NCI-H2029 (cell line): ENCODE results near the gene UBL7.

ENCODE experiments used
- DNase-seq: peaks from one replicate; lab custom pipeline; 2025; lab: John Stamatoyannopoulos, UW

The UBL7 gene

GRCh38 chr15:74423431-74424257, 37.3 kb downstream of the UBL7 start:
- DNase-seq: no peak

DNA sequence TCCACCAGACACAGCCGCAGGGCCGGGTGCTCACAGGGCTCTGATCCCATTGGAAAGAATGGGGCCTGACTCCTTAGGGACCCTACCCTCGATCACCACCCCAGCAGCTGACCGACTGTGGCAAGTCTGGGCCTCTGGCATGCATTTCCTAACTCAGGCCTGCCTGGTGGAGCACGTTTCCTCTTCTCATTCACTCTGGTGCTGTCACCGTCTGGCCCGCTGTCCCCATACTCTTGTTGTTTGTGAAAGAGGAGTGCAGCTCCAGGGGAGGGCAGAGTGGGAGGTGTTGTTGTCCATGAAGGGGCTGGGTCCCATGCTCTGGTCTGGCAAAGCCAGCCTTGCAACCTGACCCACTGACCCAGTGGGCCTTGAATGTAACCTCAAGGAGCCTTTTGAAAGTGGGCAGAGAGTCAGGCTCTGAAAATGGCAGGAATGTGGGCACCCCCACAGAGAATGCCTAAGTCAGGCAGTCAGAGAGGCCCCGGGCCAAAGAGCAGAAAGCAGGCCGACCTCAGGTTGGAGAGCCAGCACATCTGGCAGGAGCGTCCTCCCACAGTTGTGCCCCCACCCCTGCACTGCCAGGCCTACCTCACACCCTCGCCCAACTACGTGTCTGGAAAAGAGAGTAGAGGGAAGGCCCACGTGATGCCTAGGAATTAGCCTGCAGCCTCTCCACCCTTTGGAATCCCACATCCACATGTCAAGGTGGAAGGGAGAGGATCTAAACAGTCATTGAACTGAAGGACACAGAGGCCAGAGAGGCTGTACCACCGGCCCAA, 38.1 kb downstream of the UBL7 start:
- DNase-seq: no peak

GRCh38 chr15:74422265-74422651, 38.7 kb downstream of the UBL7 start:
- no peak for DNase-seq

DNA sequence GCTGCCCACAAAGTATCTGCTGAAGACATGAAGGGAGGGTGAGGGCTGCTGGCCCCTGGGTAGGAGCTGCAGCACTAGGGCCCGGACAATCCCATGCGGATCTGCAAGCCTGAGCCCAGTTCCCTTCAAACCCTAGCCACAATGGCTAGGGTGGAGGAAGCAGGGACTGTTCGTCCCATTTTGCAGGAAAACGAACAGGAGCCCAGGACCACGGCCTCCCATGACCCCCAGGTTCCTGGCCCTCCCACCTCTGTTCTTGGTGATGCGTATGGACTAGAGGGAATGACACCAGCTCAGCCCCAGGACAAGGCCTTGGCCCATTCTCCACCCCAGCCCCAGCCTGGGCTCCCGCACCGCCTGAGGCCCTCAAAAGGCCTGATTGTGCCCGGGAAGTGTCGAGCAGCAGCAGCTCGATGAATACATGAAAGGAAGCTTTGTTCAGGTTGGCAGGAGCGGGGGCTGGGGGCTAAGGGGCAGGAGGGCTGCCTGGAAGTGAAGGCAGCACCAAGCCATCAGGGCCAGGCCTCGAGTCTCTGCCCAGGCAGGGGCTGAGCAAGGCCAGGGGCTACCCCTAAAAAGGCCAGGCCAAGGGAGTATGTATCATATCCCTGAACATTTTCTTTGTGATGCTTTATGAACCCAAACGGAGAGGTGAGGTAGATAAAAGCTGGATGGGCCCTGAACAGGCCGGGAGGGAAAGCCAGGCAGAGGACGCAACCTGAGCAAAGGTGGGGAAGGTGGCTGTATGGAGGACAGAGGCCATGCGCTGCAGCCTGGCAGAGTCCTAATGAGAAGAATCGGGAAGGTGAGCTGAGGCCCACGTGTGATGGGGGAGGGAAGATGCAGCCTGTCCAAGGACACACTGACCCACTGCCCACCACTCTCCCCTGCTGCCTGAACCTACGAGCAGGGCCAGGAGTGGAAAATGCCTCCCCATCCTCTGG, 39.4 kb downstream of the UBL7 start:
- DNase-seq: no peak

- DNase-seq: no peak
Observed at GRCh38 chr15:74420193-74420905, 40.6 kb downstream of the UBL7 start.

GRCh38 chr15:74419432-74419831, 41.5 kb downstream of the UBL7 start:
- no peak for DNase-seq

- DNase-seq: no peak
Observed at GRCh38 chr15:74418575-74419338, 42.2 kb downstream of the UBL7 start.

DNA sequence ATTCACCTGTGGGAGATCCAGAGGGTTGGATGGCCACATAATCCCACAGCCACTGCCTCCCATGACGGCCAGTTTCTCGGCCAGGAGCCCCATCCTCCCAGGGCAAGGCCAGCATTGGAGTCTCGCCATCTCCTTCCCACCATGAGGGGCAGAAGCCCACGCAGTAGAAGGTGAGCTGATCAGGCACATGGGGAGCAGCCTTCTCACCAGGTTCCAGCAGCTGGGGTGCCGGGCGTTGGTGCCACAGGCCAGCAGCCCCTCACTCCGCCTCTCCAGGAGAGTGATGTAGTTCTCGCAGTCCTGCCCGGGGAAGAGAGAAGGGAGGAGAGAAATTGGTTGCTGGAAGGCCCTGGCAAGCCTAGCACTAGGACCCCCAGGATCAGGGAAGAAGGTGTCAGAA, 43.3 kb downstream of the UBL7 start:
- DNase-seq: no peak

GRCh38 chr15:74417225-74417624, 43.7 kb downstream of the UBL7 start:
- DNase-seq: no peak

DNA sequence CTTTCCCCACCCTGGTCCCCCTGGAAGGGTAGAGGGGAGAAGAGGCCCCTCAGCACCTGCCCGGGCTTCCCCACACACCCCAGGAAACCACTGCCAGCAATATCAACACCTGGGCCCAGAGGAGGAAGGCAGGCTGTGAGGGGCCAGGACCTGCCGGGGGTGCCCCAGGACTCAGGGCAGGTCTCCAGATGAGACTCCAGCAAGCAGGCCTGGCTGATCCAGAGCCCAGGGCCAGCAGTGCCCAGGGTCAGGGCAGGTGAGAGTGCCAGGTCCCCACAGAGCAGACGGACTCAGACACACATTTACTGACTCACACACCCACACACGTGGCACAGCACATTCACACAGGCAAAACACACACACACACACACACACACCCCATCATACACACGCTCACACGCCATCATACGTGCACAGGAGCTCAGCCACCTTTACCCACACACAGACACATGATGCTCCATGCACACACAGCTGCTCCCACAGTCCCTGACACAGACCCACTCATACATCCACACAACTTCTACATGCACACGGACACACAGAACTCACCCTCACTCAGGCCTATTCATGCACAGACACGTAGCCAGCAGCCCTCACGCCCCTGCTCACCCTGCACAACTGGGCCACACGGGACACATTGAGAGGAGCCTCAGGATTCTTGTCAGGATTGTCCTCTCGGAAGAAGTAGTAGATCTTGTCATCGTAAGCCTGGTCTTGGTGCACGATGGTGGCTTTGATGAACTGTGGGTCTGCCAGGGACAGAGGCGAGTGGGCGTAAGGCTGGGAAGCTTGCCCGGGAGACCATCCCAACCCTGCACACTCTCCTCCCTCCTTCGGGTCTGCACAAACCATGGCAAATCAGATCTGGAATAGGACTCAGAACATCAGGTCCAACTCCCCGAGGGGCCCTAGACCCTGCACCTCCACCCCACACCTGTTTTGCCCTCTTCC, 44.7 kb downstream of the UBL7 start:
- DNase-seq: no peak

DNA sequence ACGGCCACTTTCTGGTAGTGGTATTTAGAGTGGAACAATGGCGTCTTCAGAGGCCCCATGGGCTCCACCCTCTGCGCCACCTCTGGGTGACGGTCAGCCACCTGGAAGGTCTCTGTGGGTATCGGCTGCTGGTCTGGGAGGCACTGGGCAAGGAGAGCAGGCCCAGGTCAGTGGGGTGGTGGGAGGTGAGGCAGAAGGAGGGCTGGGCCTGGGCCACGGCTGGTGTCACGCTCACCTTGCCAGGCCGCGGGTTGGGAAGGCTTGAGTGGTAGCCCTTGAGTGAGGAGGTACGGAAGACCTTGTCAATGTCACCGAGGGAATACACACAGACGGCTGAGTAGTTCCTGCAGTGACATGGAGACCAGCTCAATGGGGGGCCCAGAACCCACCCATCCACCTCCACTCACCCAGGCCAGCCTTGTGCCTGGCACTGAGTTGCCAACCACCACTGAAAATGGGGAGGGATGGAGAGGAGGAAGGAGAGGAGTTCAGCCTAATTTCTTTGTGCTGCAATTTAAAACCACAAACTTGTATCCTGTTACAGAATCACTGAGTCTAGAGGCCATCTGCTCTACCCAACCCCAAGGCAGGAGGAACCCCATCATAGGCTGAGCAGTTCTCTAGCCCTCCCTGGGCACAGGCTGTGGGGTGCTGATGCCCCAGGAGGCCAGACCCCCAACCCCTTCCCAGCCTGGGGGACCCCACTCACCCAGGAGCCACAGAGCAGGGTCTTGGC, 46.2 kb downstream of the UBL7 start:
- no peak for DNase-seq

DNA sequence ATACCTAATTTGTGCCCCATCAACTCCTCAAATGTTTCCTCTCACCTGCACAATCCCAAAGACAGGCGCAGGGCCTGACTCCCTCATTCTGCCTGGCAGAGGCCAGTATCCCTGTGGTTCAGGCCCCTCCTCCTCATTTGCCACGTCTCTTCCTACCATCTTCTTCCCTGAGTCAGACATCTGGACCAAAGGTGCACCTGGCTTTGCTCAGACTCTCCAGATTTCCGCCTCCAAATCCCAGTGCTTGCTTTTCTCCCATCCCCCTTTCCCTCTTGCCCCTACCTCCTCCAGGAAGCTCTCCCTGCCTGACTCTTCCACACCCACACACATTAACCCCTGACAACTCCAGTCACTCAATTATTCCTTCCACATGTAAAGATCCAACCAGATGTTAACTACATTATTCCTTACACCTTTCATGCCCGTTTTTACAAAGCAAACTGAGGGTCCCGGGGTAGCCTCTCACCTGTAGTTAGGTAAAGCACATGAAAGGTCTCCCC, 46.8 kb downstream of the UBL7 start:
- no peak for DNase-seq

DNA sequence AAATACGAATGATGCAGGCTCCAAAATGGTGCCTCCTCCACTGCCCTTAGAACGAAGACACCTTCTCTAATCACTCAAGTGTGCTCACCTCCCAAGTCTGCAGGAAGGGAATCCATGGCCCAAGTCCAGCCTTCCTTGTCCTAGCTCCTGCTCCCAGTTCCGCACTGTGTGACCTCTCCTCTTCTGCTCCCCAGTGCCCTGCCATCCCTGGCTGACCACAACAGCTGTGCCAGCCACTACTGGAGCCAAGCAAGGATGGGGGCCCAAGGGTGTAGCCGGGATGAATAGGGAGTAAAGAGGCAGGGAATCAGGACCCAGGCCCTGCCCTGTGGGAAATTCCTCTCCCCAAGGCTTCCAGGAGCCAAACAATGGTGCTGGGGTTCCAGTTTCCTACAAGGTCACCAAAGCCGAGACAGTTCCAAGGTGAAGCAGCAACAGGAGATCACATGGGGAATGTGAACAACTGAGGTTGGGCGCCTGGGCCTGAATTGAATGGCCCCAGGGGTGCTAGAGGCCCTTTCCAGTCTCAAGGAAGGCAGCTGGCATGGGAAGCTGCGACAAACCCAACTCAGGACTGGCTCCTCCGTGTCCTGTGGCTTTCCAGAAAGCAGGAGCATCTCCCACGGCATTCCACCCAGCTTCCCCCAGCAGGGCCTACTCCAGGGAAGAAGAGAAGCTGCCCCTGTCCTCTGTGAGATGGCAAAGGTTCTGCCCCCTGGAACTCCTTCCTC, 47.4 kb downstream of the UBL7 start:
- DNase-seq: no peak

GRCh38 chr15:74412159-74412558, 48.8 kb downstream of the UBL7 start:
- no peak for DNase-seq

GRCh38 chr15:74411686-74412085, 49.3 kb downstream of the UBL7 start:
- no peak for DNase-seq

GRCh38 chr15:74410502-74410901, 50.5 kb downstream of the UBL7 start:
- DNase-seq: no peak

DNA sequence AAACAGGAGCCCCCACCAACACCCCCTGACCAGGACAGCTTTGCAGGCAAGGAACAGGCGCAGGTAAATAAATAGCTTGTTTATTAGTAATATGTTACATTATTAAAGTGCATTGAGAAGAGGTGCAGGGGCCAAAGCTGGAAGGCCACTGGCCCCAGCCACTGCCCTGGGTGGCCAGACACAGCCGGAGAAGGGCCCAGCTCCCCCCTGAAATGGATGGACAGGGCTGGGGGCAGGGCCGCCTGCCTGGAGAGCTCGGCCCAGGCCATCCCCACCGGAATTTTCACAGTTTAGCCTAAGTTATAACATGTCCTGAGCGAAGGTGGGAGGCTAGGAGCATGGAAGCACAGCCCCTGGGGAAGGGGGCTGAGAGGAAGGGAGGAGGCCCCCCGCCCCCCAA, 51.7 kb downstream of the UBL7 start:
- no peak for DNase-seq

DNA sequence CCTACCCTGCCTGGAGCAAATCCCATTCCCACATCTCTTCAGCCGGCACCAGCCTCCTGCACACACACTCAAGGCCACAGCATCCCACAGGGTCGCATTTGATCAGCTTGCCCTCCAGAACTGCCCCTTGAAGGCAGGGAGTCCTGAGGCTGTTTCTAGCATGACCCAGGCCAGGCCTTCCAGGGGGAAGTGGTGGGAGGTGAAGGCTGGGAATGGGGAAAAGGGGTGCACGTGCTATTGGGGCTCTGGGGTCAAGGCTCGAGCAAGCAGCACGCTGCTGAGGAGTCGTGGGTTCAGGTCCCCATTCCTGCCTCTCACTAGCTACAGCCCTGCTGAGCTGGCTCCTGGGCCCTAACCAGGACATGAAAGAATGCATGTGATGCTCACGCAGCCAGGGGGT, 52.1 kb downstream of the UBL7 start:
- DNase-seq: no peak
